ENCODE measurements around the gene XIRP1. TPM values are rescaled to one million over a fixed set of nuclear protein-coding genes. Genes with fewer than 3 reads are reported as not detected.
"Not testable (repeated sequence)": the region's sequence is repeated elsewhere in the genome, so short reads cannot be mapped to it uniquely, and the experiment has no call there.

The XIRP1 gene
- total RNA-seq, 2 donors from 2014 or later: not detected

DNA sequence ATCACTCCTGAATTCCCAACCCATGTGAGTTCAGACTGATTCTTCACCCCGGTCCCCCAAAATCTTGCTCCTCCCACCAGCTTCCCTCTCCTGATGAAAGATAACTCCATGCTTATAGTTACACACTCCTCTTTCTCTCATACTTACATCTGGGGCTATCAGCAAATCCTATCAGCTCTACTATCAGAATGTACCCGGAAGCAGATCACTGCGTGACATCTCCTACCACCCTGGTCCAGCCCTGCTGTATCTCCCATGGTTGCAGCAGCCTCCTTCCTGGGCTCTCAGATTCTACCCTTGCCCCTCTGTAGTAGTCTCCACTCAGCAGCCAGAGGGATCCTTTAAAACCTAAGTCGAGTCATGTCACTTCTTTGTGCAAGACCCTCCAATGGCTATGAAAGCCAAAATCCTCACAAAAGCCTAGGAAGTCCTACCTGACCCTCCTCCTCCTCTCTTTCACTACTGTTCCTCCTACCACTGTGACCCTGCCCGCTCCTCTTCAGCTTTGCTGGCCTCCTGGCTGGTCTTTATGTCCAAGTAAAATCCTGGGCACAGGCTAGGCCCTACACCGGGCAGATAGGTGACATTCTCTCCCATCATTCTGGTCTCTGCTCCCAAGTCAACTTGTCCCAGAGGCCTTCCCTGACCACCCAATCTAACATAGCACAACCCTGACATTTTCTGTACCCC is 16.2 kb downstream of the XIRP1 start:
- intact Hi-C loops (cut with DNase I): loop anchor here (5.0 kb wide), 1 partner anchor 34 kb away; no protein-coding TSS in a partner anchor
- H3K9me3 ChIP-seq: no peaks in the 10 kb centered on the region
- no peak overlapping the region for H3K9ac ChIP-seq (ENCODE audit: low read depth in 2 of 2, low read length in 2 of 2)
- peaks cover 5% of the 10 kb centered on the region for H3K4me1 ChIP-seq
- no peak overlapping the region for H3K4me3 ChIP-seq
- no peaks in the 10 kb centered on the region for H3K36me3 ChIP-seq
- DNase-seq: no peak
- no peaks in the 10 kb centered on the region for H3K27me3 ChIP-seq
- H3K27ac ChIP-seq: no peak overlapping the region
- no peak for TF ChIP-seq CTCF (IDR thresholded peaks at IDR 0.05)

GRCh38 chr3:39173318-39174125 is 18.9 kb downstream of the XIRP1 start:
- Histone ChIP-seq H3K4me1 (no peaks in the 10 kb centered on the region), H3K27me3 (no peaks in the 10 kb centered on the region), H3K36me3 (no peaks in the 10 kb centered on the region), H3K27ac (no peak overlapping the region), H3K4me3 (no peak overlapping the region), H3K9ac (ENCODE audit: low read depth in 2 of 2, low read length in 2 of 2) (no peak overlapping the region), H3K9me3 (no peaks in the 10 kb centered on the region)
- DNase-seq: no peak
- intact Hi-C loops (cut with DNase I): no loop called here
- TF ChIP-seq CTCF (IDR thresholded peaks at IDR 0.05): no peak

- no peaks in the 10 kb centered on the region for H3K36me3 ChIP-seq
- H3K27me3 ChIP-seq: no peaks in the 10 kb centered on the region
- no peaks in the 10 kb centered on the region for H3K4me1 ChIP-seq
- TF ChIP-seq CTCF (IDR thresholded peaks at IDR 0.05): no peak
- no peak overlapping the region for H3K9ac ChIP-seq (ENCODE audit: low read depth in 2 of 2, low read length in 2 of 2)
- H3K4me3 ChIP-seq: no peak overlapping the region
- H3K27ac ChIP-seq: no peak overlapping the region
- no peak for DNase-seq
- H3K9me3 ChIP-seq: no peaks in the 10 kb centered on the region
- intact Hi-C loops (cut with DNase I): no loop called here
Measured at GRCh38 chr3:39171860-39172259, 20.5 kb downstream of the XIRP1 start.

DNA sequence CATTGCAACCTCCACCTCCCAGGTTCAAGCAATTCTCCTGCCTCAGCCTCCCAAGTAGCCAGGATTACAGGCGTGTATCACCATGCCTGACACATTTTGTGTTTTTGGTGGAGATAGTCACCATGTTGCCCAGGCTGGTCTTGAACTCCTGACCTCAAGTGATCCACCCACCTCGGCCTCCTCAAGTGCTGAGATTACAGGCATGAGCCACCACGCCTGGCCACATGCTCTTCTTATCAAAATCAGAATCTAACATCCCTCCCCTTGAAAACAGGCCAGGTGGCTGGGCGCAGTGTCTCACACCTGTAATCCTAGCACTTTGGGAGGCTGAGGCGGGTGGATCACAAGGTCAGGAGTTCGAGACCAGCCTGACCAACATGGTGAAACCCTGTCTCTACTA is 21.5 kb downstream of the XIRP1 start:
- H3K9ac ChIP-seq (ENCODE audit: low read depth in 2 of 2, low read length in 2 of 2); H3K27me3 ChIP-seq; H3K4me1 ChIP-seq; H3K36me3 ChIP-seq; H3K4me3 ChIP-seq; DNase-seq; H3K27ac ChIP-seq; intact Hi-C loops (cut with DNase I); H3K9me3 ChIP-seq: not testable (repeated sequence)

- peaks cover 5% of the 10 kb centered on the region for H3K4me1 ChIP-seq
- DNase-seq: no peak
- H3K27ac ChIP-seq: no peak overlapping the region
- no peaks in the 10 kb centered on the region for H3K27me3 ChIP-seq
- intact Hi-C loops (cut with DNase I): no loop called here
- TF ChIP-seq CTCF (IDR thresholded peaks at IDR 0.05): no peak
- H3K9me3 ChIP-seq: no peaks in the 10 kb centered on the region
- no peaks in the 10 kb centered on the region for H3K36me3 ChIP-seq
- no peak overlapping the region for H3K4me3 ChIP-seq
- H3K9ac ChIP-seq (ENCODE audit: low read depth in 2 of 2, low read length in 2 of 2): no peak overlapping the region
Measured at GRCh38 chr3:39170461-39170860, 21.9 kb downstream of the XIRP1 start.

- Histone ChIP-seq H3K4me1 (peaks cover 5% of the 10 kb centered on the region), H3K27me3 (no peaks in the 10 kb centered on the region), H3K4me3 (no peak overlapping the region), H3K36me3 (no peaks in the 10 kb centered on the region), H3K9ac (ENCODE audit: low read depth in 2 of 2, low read length in 2 of 2) (no peak overlapping the region), H3K9me3 (no peaks in the 10 kb centered on the region), H3K27ac (no peak overlapping the region)
- TF ChIP-seq CTCF (IDR thresholded peaks at IDR 0.05): no peak
- intact Hi-C loops (cut with DNase I): no loop called here
- no peak for DNase-seq
Measured at GRCh38 chr3:39169712-39170111, 22.7 kb downstream of the XIRP1 start.

Data from colonic mucosa (tissue), 4 donors.